T follicular helper cell (primary cell): Measurements from ENCODE around the gene CLMN.

Experiments used
- DNase-seq: peaks from one replicate; pipeline ENCODE4 v3.0.0-alpha.2; 2020; ENCODE audit warnings: low read depth

The CLMN gene

DNA sequence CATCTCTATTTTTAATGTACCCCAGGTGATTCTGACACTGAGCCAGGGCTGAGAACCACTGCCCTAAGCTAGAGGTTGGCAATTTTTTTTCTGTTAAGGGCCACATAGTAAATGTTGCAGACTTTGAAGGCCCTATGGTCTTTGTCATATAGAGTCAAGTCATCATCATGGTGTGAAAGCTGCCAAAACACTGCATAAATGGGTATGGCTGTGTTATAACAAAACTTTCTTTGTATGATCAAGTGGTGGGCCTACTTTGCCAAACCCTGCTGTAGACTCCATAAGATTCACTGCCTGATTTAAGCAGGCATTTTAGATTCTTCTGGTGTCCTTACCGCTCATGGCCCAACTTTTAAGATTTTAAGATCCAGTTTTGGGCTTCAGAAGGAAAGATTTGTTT lies 76.8 kb downstream of the CLMN start:
- no peak for DNase-seq

DNA sequence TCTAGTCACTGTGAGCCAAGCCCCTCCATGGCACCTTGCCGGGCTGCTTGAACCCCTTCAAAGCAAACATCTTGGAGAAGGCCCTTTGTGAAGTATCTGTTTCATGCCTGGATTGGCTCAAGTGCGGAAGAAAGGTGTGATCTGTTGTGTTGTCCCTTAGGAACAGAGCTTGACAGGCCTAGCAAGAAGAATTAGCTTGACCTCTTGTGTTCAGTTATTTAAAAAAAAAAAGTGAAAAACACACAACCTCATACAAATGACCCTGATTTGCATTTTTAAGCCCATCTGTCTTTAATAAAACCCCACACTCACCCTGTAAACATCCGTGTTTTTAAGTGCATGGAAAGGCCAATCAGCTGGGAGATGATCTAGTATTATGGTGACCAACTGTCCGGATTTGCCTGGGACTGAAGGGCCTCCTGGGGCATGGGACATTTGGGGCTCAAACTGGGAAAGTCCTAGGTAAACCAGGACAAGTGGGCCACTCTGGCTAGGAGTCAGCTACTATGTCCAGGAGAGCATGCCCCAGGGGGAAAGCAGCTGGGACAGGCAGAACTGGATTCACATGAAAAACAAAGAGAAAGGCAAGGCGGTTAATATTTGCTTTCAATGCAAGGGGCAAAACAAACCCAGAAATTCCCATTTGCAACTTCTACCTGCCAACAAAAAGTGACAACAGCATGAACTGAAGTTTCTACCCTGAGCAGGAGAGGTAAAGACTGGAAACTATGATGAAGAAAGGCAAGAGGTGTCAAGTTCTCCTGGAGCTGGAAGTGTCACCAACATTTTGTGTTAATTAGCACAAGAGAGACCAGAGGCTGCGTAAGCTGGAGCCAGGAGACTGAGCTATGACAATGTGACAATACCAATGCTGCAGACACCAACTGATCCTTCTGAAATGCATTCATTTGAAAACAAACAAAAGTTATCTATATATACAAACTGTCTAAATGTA lies 78.6 kb downstream of the CLMN start:
- no peak for DNase-seq

DNA sequence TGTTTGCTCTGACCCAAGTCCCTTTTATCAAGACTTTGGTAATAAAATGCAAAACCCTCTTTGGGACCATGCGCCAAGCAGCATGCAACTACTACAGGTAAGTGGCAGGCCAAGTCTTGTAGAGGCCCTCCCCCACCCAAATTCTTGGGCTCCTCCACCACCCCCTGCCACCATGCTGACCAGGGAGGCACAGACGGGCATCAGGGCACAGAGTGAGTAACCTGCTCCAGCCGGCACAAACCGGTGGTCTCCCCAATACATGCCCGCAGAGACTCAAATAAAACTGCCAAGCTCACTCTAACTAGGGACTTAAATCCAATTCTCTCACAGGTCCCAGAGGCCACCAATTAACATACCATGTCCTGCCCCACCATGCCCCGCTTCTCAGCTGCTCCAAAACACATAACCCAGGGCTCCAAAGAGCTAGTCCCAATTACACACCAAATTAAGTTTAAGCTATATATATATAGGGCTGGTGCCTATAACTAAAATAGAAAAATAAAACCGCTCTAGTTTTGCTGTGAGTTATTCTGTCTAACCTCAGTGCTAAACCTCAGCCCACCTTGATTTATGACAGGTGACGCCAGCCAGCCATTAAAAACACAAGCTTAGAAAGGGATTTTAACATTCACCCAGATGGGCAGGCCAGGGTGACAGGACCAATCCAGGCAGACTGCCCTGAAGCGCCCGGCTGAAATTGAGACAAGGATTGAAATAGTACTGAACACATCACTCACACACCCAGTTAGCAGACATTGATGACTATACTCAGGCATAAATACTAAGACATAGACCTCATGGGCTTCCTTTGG lies 81.0 kb downstream of the CLMN start:
- DNase-seq, result no peak

DNA sequence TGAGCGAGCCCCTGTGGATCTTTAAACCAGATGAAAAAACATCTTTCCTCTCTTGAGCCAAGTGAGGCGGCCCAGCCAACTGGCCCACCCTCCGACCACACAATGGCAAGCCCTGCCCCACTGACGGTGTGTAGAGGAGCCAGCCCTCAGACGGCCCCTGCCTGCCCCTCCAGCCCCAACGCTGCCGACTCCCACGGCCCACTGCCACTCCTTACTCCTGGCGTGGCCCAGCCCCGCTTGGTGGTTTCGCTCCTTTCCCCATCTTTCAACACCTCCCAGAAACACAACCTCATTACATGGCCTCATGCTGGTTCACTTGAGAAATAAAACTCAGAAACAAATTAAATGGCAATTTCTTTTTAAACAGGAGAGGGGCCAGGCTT lies 81.8 kb downstream of the CLMN start:
- no peak for DNase-seq

DNA sequence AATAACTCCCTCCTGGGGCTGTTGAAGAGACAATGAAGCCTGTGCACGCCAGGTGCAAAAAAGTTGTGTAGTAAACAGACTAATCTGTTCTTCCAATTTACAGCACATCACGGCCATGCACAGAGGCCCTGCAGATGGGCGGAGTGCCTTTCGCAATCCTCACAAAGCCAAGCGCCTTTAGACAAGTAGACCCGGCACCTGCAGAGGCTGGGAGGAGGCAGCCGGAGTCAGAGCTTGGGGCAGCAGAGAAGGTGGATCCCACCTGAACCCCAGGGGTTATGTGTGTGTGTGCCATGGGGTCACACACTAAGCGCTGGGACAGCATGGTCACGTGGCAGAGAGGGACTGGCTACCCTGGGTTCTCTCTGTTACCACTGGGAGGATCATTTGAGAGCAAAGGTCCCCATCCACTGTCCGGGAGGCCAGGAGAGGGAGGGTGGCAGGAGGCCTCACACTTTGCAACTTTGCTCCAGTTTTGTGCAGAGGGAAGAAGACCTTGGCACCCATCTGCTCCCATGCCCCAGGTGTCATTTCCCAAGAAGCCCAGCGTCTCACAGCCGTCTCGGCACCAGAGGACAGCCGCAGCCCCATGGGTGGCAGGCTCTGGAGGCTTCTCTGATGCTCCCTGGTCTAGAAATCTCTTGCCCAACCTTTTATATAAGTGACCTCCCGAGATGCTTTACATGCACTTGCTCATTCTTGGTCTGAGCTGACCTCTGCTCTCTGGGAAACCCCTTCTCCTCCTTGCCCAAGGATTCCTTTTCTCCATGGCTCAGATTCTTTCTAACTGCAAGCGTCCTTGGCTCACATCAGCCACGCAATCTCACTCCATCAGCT lies 82.4 kb downstream of the CLMN start:
- DNase-seq, result no peak

DNA sequence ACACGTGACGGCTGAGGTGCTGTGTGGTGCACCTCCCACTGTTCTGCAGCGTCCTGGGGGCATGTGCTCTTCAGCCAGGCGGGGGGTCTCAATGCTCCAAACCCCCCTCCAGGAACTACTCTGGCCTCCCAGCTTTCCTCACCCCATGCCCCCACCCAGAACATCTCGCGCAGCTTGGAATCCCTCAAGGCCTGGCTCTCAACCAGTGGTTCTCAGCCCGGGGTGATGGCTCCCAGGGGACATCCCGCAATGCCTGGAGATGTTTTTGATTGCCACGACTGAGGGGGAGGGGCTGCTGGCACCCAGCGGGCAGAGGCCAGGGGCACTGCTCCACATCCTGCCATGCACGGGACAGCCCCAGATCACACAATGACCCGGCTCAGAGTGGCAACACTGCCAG lies 83.5 kb downstream of the CLMN start:
- DNase-seq, result no peak

DNA sequence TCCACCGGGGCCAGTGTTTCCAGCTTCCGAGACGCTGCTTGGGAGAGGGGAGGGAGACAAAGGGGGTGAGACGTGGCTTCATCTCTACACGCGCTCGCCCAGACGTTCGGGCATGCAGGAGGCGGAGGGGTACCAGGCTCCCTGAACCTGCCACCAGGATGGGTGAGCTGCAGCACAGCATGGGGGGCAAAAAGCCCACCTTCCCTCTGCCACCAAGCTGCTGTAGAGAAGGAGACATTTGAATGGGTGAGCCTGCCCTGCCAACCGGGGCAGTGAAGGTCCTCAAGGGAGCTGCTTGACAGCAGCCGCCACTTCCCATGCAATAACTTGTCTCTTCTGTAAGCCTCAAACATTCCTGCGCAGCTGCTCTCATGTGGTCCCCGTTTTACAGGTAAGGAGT lies 83.9 kb downstream of the CLMN start:
- no peak for DNase-seq

DNA sequence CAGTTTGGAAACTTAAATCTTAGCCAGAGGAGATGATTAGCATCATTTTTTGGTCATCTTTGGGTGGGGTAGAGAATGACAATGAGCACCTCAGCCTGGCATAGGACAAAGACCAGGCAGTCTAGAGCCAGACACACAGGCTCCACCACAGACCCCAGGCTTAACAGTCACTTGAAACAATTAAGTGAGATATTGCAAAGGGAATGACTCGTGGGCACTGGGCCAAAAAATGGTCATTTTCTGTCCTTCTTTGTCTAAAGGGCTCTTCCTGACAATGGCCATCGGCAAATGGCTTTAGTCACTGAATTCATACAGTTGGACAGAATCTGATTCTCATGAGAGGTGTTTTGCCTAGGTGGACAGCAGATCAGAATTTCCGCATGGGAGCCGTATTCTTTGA lies 84.4 kb downstream of the CLMN start:
- DNase-seq, result no peak

DNA sequence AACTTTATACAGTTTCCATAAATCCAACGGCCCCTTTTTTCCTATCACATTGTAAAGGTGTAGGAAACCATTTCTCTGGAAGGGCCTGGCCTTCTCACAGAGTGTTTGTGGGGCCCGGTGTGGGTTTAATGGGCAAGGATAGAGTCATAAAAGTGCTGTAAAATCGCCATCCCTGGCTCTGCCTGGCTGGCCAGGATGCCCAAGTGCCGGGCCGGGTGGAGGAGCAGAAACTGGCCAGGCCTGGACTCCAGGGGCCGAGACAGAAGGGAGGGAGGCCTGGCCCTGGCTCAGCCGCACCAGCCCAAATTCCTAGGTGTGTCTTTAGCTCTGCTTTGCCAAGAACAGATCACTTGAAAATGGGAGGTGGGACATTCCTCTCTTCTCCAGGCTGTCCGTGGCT lies 85.3 kb downstream of the CLMN start:
- no peak for DNase-seq

DNA sequence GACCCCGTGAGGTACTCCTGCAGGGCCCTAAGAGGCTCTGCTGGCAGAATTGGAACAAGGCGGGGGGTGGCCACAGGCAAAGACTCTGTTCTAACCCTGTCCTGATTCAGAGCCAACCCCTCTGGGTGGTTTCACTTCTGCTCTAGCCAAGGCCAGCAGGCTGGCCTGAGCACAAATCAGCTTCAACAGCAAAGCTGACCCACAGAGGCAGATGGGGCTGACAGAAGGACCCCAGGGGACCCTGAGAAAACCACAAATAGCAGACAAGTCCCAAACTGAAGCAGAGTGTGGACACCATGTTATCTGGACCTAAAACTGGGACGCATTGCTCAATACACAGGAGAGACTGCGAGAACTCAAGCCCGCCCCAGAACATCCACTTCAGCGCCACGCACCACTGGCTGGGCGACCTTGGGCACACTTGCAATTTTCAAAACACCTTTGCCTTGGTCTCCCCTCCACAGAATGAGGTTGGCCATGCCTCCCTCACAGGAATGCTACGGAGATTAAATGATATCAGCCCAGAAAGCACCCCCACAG lies 85.9 kb downstream of the CLMN start:
- DNase-seq, result no peak

DNA sequence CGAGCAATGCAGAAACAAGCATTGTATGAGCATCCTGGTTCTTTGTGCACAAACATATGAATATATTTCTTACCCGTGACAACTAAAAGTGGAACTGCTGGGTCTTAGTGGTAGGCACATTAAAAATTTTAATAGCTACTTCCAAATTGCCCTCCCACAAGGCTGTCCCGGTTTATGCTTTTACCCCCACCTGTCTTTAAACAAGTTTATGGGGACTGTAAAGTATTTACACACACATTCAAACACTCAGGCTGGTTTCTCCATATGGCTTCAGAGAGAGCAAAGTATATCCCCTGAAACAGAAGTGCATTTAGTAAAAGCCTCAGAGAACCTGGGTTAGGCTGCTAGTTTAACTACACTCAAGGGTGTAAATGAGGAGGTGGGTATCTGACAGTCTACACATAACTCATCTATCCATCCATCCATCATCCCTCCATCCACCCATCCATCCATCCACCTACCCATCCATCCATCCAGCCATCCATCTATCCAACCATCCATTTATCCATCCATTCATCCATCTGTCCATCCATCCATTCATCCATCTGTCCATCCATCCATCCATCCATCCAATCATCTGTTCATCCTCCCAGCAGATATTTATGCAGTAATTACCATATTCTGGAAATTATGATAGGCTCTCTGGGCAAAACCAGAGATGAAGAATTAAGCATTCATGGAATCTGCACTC lies 86.7 kb downstream of the CLMN start:
- DNase-seq, result no peak

DNA sequence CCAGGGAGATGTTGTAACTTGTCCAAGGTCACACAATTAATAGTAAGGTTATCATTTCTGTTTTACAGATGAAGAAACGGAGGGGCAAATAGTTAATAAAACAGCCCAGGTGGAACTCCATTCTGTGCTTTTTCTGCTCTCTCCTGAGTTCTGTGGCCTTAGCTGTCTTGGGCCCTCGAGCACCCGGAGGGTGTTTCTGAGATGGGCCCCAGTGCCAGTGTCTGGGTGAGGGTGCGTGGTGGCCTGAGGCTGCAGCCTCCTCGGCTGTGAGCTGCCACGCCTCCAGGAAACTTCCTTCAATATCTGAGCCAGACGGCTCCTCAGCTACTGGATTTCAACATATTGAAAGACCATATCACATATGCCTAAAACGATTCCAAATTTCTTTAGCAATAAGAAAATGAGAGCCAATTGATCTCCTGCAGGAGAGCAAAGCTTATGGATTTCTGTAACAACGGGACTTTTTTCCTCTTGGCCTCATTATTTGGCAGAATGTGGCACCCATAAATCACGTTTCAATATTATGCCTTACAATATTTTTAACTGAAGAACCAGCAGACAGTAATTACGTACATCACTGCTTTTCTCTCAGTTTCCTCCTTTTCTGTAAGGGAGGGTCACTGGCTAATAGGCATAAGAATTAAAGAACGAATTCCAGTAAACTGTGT lies 87.6 kb downstream of the CLMN start:
- no peak for DNase-seq

DNA sequence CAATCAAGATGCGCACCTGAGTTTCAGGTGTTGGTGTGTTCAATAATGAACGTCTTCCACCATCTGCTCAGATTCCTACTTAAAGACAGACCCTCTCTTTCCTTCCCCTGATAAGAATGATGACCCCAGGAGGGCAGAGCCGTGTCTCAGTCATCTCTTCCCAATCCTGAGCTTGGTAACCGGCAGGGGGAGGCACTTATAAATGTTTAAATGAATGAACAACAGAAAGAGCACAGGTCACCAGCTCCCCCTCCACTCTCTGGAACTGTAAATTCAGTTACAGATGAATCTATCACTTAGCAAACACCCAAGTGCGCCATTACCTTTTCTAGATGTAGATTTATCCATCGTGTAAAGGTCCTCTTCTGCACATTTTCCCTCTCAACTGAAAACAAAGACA lies 90.0 kb downstream of the CLMN start:
- no peak for DNase-seq

DNA sequence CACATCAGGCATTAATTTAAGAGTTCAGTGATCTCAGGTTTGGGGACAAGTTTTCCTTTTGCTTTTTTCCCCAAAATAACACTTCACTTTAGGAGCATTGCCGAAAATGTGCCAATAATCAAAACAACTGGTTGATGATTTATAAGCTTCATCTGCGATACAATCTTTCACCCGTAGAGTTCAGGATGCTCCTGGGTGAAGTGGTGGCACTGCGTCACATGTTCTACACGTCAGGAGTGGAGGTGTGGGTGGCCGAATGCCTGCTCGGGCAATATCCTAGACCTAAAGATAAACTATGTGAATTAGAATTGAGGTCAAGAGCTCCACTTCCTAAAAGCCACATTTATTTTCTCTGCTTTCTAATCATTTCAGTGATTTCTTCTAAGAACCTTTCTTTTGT lies 91.5 kb downstream of the CLMN start:
- DNase-seq, result no peak

DNA sequence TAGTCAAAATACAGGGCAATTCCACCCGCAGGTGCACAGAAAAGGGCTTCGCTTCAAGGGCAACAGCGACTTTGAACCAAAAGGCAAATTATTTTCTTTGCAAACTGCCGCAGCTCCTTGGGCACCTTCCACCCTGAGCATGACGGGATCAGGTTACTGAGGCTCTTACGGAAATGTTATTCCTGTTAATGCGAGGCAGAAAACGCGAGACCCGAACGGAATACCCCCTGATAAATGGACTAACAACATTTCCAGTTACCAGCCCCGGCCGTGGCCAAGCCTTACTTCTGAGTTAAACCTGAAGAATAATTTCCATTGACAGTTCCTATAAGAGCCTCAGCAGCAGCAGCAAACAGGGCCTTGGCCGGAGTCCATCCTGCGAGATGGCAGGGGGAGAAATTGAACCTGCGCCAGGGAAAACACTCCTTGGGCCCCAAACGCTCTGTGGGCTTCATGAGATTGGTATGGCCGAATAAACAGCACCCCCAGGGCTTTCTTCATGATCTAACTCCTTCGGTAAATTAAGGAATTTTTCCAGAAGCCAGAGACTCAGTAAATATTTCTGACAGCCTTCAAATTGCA lies 92.3 kb downstream of the CLMN start:
- DNase-seq, result no peak

DNA sequence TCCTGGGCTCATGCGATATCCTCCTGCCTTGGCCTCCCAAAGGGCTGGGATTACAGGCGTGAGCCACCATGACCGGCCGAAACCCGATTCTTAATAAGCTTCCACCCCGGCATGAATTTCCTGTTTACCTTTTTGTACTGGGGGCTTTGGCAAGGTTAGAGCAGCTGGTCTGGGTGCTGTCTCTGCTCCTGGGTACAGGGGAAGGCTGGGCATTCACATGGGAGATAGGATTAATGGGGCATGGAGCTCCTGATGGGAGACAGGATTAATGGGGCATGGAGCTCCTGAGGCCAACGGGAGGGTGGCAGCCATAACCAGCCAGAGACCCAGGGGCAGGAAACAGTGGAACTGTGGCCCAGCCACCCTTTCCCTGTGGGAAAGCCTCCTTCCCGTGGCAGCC lies 92.9 kb downstream of the CLMN start:
- no peak for DNase-seq

DNA sequence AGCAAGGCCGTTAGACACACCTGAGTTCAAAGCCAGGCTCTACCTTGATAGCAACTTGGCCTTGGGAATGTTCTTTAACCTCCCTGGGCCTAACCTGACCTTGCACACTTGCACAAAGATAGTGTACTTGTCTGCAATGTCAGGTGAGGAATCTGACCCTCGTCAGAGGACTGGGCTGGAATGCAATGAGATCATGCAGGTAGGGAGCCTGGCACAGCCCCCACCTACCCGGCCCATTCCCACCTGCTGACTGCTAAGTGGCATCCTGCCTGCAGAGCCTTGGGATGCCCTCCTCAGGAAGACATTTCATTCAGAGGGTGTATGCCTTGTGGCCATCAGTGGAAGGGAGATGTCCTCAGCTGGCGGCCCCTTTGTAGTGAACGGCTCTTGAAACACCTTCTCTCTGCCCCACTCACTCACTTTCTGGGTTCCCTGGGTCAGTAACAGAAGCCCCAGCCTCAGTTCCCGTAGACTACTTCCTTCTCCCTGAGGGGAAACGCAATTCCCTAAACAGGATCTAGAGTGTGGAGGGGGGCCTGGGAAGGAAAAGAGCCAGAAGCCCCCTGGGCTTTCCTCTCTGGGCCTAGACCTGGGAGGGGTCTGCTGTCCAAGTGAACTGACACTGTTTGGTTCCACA lies 94.3 kb downstream of the CLMN start:
- DNase-seq, result no peak

DNA sequence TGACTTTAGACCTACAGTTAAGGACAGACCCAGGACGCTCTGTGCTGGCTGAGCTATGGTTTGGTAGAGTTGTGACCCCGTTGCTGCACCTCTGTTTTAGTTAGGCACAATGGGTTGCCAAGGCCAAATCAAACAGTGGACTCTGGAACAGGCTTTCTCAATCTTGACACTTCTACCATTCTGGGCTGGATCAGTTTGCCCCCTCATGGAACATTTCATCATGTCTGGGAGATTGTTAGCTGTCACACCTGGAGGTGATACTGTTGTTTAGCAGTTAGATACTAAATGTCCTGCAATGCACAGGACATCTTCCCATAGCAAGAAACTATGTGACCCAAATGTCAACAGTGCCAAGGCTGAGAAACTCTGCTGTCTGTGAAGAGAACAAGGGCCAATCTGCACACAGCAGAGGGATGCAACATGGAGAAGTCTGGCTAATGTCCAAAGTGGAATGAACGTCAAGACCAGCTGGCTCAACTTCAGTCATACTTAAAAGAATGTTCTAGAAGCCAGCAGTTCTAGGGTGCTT lies 96.8 kb downstream of the CLMN start:
- DNase-seq, result no peak

DNA sequence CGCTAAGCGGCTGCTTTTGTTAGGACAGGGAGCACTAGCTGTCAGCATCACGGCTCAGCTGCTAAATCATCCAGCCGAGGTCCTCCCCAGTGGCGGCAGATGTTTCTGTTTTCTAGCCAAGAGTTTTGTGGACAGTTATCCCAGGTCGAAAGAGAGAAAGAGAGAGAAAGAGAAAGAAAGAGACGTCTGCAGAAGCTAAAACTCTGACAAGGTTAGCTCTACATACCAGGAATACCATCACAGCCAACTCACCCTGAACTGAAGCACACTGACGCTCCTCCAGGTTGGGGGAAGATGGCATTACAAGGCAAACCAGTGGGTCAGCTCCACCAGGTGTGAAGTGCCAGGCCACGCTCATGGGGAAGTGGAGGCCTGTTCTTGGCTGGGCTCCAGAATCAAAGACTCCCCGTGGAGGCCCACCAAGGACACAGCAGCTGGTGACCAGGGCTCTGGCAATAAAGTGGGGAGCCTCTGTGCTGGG lies 97.5 kb downstream of the CLMN start:
- DNase-seq, result no peak

DNA sequence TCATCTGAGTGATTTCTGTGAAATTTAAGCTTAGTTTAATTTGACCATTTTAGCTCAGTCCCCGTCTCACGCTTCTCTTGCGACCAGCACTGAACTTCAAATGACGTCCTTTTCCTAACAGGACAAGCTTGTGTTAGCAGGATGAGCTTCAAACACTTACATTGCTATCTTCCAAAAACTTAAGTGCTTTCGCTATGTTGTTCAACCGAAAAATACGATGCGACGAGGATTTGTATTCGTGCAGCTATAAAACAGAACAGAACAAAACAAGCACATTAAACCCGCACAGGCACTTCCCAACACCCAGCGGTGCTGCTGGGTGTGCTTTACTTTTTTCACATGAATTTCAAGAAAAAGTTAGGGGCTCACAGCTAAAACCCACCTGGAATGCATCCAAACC lies 98.2 kb downstream of the CLMN start:
- DNase-seq, result no peak
